Measurements from ENCODE around the gene PPP2R5B. TPM values are rescaled to one million over a fixed set of nuclear protein-coding genes. Genes with fewer than 3 reads are reported as not detected.

The PPP2R5B gene
- polyA plus RNA-seq, 3 donors from 2014 or later: 7.8 to 14.6 (median 14.0) TPM

- H3K9me3 Mint-ChIP-seq: peaks cover 0 to 2% (median 0%) of the 10 kb centered on the region in 6 donors
- H3K27ac Mint-ChIP-seq: peak overlapping the region in 1 of 6 donors; percentile 61
- H3K4me1 Mint-ChIP-seq: peaks cover 0 to 1% of the 10 kb centered on the region in 2 donors
- peaks cover 2 to 8% (median 3%) of the 10 kb centered on the region in 3 donors for H3K27me3 Mint-ChIP-seq (ENCODE audit: low read depth in 3 of 3)
- no peak overlapping the region for H3K4me3 Mint-ChIP-seq
- no peak for DNase-seq
- peaks cover 10 to 22% (median 11%) of the 10 kb centered on the region in 3 donors for H3K36me3 Mint-ChIP-seq
Measured at GRCh38 chr11:64905516-64906313, 18.8 kb upstream of the PPP2R5B start.

- no peak overlapping the region for H3K27ac Mint-ChIP-seq
- DNase-seq: no peak
- peaks cover 0 to 1% of the 10 kb centered on the region in 2 donors for H3K4me1 Mint-ChIP-seq
- peaks cover 0 to 2% (median 0%) of the 10 kb centered on the region in 6 donors for H3K9me3 Mint-ChIP-seq
- H3K27me3 Mint-ChIP-seq (ENCODE audit: low read depth in 3 of 3): peaks cover 2 to 8% (median 3%) of the 10 kb centered on the region in 3 donors
- H3K36me3 Mint-ChIP-seq: peaks cover 10 to 22% (median 11%) of the 10 kb centered on the region in 3 donors
- no peak overlapping the region for H3K4me3 Mint-ChIP-seq
Measured at GRCh38 chr11:64906314-64906635, 18.2 kb upstream of the PPP2R5B start.

GRCh38 chr11:64908766-64909165 lies 15.7 kb upstream of the PPP2R5B start:
- Mint-ChIP-seq H3K27ac (no peak overlapping the region), H3K36me3 (peaks cover 13 to 22% (median 16%) of the 10 kb centered on the region in 3 donors), H3K9me3 (no peaks in the 10 kb centered on the region), H3K4me1 (peaks cover 0 to 3% of the 10 kb centered on the region in 2 donors), H3K27me3 (ENCODE audit: low read depth in 3 of 3) (peaks cover 3 to 10% (median 4%) of the 10 kb centered on the region in 3 donors), H3K4me3 (no peak overlapping the region)
- no peak for DNase-seq

- no peak overlapping the region for H3K27ac Mint-ChIP-seq
- H3K27me3 Mint-ChIP-seq (ENCODE audit: low read depth in 3 of 3): peaks cover 4 to 10% (median 5%) of the 10 kb centered on the region in 3 donors
- no peaks in the 10 kb centered on the region for H3K9me3 Mint-ChIP-seq
- DNase-seq: no peak
- peaks cover 13 to 24% (median 13%) of the 10 kb centered on the region in 3 donors for H3K36me3 Mint-ChIP-seq
- H3K4me3 Mint-ChIP-seq: no peak overlapping the region
- peaks cover 3 to 5% of the 10 kb centered on the region in 2 donors for H3K4me1 Mint-ChIP-seq
Measured at GRCh38 chr11:64909653-64910343, 14.7 kb upstream of the PPP2R5B start.

- no peak for DNase-seq
- Mint-ChIP-seq H3K4me3 (no peak overlapping the region), H3K36me3 (peaks cover 10 to 18% (median 13%) of the 10 kb centered on the region in 3 donors)
Measured at GRCh38 chr11:64910451-64911093, 13.9 kb upstream of the PPP2R5B start.

GRCh38 chr11:64911142-64911541 lies 13.3 kb upstream of the PPP2R5B start:
- peak overlapping the region in 1 of 6 donors; percentile 13 for H3K27ac Mint-ChIP-seq
- peaks cover 10 to 18% (median 13%) of the 10 kb centered on the region in 3 donors for H3K36me3 Mint-ChIP-seq
- H3K4me3 Mint-ChIP-seq: no peak overlapping the region
- no peaks in the 10 kb centered on the region for H3K9me3 Mint-ChIP-seq
- peaks cover 5 to 14% (median 5%) of the 10 kb centered on the region in 3 donors for H3K27me3 Mint-ChIP-seq (ENCODE audit: low read depth in 3 of 3)
- peaks cover 13 to 15% of the 10 kb centered on the region in 2 donors for H3K4me1 Mint-ChIP-seq
- DNase-seq: no peak

More at GRCh38 chr11:64910451-64911093, 13.9 kb upstream of the PPP2R5B start:
- H3K4me1 Mint-ChIP-seq: peaks cover 8 to 9% of the 10 kb centered on the region in 2 donors
- H3K27ac Mint-ChIP-seq: no peak overlapping the region
- H3K9me3 Mint-ChIP-seq: no peaks in the 10 kb centered on the region
- H3K27me3 Mint-ChIP-seq (ENCODE audit: low read depth in 3 of 3): peaks cover 4 to 10% (median 5%) of the 10 kb centered on the region in 3 donors

- no peak overlapping the region for H3K4me3 Mint-ChIP-seq
- H3K4me1 Mint-ChIP-seq: peaks cover 18 to 20% of the 10 kb centered on the region in 2 donors
- peak overlapping the region in 2 of 6 donors; percentile 13 to 80 for H3K27ac Mint-ChIP-seq
- no peaks in the 10 kb centered on the region for H3K9me3 Mint-ChIP-seq
- peaks cover 5 to 16% (median 11%) of the 10 kb centered on the region in 3 donors for H3K27me3 Mint-ChIP-seq (ENCODE audit: low read depth in 3 of 3)
- no peak for DNase-seq
- peaks cover 10 to 18% (median 13%) of the 10 kb centered on the region in 3 donors for H3K36me3 Mint-ChIP-seq
Measured at GRCh38 chr11:64911689-64912088, 12.8 kb upstream of the PPP2R5B start.

GRCh38 chr11:64913171-64913727 lies 11.2 kb upstream of the PPP2R5B start:
- H3K4me1 Mint-ChIP-seq: peaks cover 27 to 32% of the 10 kb centered on the region in 2 donors
- no peak for DNase-seq
- peaks cover 6 to 13% (median 8%) of the 10 kb centered on the region in 3 donors for H3K36me3 Mint-ChIP-seq
- H3K27me3 Mint-ChIP-seq (ENCODE audit: low read depth in 3 of 3): peaks cover 9 to 20% (median 17%) of the 10 kb centered on the region in 3 donors
- peak overlapping the region in 1 of 6 donors; percentile 28 for H3K27ac Mint-ChIP-seq
- H3K9me3 Mint-ChIP-seq: no peaks in the 10 kb centered on the region
- H3K4me3 Mint-ChIP-seq: no peak overlapping the region

- Mint-ChIP-seq H3K27me3 (ENCODE audit: low read depth in 3 of 3) (peaks cover 9 to 20% (median 15%) of the 10 kb centered on the region in 3 donors), H3K27ac (peak overlapping the region in 1 of 6 donors; percentile 17), H3K4me1 (peaks cover 27 to 32% of the 10 kb centered on the region in 2 donors), H3K36me3 (peaks cover 5 to 8% (median 6%) of the 10 kb centered on the region in 3 donors), H3K4me3 (no peak overlapping the region), H3K9me3 (no peaks in the 10 kb centered on the region)
- no peak for DNase-seq
Measured at GRCh38 chr11:64914123-64914522, 10.4 kb upstream of the PPP2R5B start.

GRCh38 chr11:64915376-64915887 lies 9.1 kb upstream of the PPP2R5B start:
- H3K36me3 Mint-ChIP-seq: peaks cover 5 to 8% (median 6%) of the 10 kb centered on the region in 3 donors
- H3K4me3 Mint-ChIP-seq: peak overlapping the region; percentile 95 to 98 (median 97)
- no peaks in the 10 kb centered on the region for H3K9me3 Mint-ChIP-seq
- peak overlapping the region; percentile 93 to 100 (median 99) for H3K27ac Mint-ChIP-seq
- peaks cover 9 to 20% (median 15%) of the 10 kb centered on the region in 3 donors for H3K27me3 Mint-ChIP-seq (ENCODE audit: low read depth in 3 of 3)
- H3K4me1 Mint-ChIP-seq: peaks cover 27 to 32% of the 10 kb centered on the region in 2 donors
- DNase-seq: no peak

GRCh38 chr11:64916040-64916774 lies 8.3 kb upstream of the PPP2R5B start:
- DNase-seq: peak; percentile 72 to 79 (median 77)
- peak overlapping the region; percentile 95 to 98 (median 97) for H3K4me3 Mint-ChIP-seq
- no peaks in the 10 kb centered on the region for H3K9me3 Mint-ChIP-seq
- peaks cover 27 to 32% of the 10 kb centered on the region in 2 donors for H3K4me1 Mint-ChIP-seq
- H3K36me3 Mint-ChIP-seq: peaks cover 5 to 8% (median 6%) of the 10 kb centered on the region in 3 donors
- H3K27me3 Mint-ChIP-seq (ENCODE audit: low read depth in 3 of 3): peaks cover 9 to 20% (median 15%) of the 10 kb centered on the region in 3 donors
- H3K27ac Mint-ChIP-seq: peak overlapping the region; percentile 93 to 100 (median 99)

All from immature natural killer cell (primary cell).